ENCODE measurements around the gene EHMT2.
A peak's percentile ranks its signal among the peaks of the same experiment; 100 is the strongest.

EHMT2 gene

DNA sequence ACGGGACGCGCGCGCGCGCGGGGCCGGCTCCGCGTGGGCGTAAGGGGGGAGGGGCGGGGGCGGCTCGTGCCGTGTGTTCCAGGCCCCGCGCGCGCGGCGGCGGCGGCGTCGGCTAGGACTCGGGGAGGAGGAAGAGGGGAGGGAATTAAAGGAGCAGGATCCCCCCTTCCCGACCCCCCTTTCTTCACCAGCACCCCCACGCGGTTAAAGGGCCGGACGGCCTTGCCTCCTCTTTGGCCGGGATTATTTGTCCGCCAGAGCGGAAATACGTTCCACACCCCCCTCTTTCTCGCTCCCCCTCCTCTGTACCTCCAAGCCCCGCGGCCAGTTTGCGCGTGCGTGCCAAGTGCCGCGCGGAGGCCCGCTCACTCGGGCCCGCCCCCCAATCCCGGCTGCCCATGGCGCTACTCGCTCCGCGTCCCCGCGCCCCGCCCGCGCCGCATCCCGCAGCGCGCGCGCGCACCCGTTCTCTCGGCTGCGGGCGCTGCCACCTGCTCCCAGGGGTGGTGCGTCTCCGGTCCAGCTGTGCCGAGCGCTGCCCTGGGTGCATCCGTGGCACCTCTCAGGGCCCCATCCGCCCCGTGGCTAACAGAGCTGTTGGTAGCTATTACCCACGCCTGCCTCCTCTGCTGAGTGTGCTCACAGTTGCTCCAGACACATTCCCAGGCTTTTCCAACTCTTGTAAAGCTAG lies 4.6 kb upstream of the EHMT2 start, which contains the start of gene ZBTB12 (continued):
- TF ChIP-seq, protein P1, sequence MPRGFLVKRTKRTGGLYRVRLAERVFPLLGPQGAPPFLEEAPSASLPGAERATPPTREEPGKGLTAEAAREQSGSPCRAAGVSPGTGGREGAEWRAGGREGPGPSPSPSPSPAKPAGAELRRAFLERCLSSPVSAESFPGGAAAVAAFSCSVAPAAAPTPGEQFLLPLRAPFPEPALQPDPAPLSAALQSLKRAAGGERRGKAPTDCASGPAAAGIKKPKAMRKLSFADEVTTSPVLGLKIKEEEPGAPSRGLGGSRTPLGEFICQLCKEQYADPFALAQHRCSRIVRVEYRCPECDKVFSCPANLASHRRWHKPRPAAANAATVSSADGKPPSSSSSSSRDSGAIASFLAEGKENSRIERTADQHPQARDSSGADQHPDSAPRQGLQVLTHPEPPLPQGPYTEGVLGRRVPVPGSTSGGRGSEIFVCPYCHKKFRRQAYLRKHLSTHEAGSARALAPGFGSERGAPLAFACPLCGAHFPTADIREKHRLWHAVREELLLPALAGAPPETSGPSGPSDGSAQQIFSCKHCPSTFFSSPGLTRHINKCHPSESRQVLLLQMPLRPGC (tag by site-specific recombination; IDR thresholded peaks at IDR 0.05): no peak
- TF ChIP-seq ZNF501 (tag by site-specific recombination; IDR thresholded peaks at IDR 0.05): peak; percentile 62; the same call in 1 of the 2 replicates
- 0 out of 2 replicates have a peak, but pooled peaks have one; percentile 11 for TF ChIP-seq ZNF843 (tag by site-specific recombination; IDR thresholded peaks at IDR 0.05)
- TF ChIP-seq ZNF335 (tag by site-specific recombination; conservative IDR thresholded peaks at IDR 0.05): peak; percentile 72
- TF ChIP-seq ZNF26 (tag by site-specific recombination; IDR thresholded peaks at IDR 0.05): no peak
- TF ChIP-seq ZNF248 (tag by site-specific recombination; IDR thresholded peaks at IDR 0.05): no peak
- TF ChIP-seq ZNF558 (tag by site-specific recombination; IDR thresholded peaks at IDR 0.05): peak; percentile 27; the same call in 1 of the 2 replicates
- no peak for TF ChIP-seq ZNF138 (tag by site-specific recombination; IDR thresholded peaks at IDR 0.05; ENCODE audit: borderline replicate concordance)
- TF ChIP-seq, protein P2, sequence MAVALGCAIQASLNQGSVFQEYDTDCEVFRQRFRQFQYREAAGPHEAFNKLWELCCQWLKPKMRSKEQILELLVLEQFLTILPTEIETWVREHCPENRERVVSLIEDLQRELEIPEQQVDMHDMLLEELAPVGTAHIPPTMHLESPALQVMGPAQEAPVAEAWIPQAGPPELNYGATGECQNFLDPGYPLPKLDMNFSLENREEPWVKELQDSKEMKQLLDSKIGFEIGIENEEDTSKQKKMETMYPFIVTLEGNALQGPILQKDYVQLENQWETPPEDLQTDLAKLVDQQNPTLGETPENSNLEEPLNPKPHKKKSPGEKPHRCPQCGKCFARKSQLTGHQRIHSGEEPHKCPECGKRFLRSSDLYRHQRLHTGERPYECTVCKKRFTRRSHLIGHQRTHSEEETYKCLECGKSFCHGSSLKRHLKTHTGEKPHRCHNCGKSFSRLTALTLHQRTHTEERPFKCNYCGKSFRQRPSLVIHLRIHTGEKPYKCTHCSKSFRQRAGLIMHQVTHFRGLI (tag by site-specific recombination; IDR thresholded peaks at IDR 0.05): 0 out of 2 replicates have a peak, but pooled peaks have one; percentile 25
- TF ChIP-seq SALL2 (tag by site-specific recombination; IDR thresholded peaks at IDR 0.05; ENCODE audit: borderline replicate concordance): no peak
- peak; percentile 59 for TF ChIP-seq ZXDB (tag by site-specific recombination; IDR thresholded peaks at IDR 0.05)
- no peak for TF ChIP-seq PRDM1 (tag by site-specific recombination; IDR thresholded peaks at IDR 0.05)
- TF ChIP-seq GLI2 (tag by site-specific recombination; IDR thresholded peaks at IDR 0.05; ENCODE audit: borderline replicate concordance, low read depth): no peak
- TF ChIP-seq ZNF426 (tag by site-specific recombination; IDR thresholded peaks at IDR 0.05): no peak
- TF ChIP-seq GLIS1 (tag by site-specific recombination; IDR thresholded peaks at IDR 0.05): peak; percentile 79
- no peak for TF ChIP-seq ZNF658 (tag by site-specific recombination; IDR thresholded peaks at IDR 0.05)
- TF ChIP-seq ZNF239 (tag by site-specific recombination; IDR thresholded peaks at IDR 0.05): no peak
- TF ChIP-seq ZNF169 (tag by site-specific recombination; IDR thresholded peaks at IDR 0.05): no peak
- TF ChIP-seq ZNF302 (tag by site-specific recombination; IDR thresholded peaks at IDR 0.05; ENCODE audit: low read depth): no peak
- no peak for TF ChIP-seq ZNF473 (tag by site-specific recombination; IDR thresholded peaks at IDR 0.05)
- TF ChIP-seq ZFHX2 (tag by site-specific recombination; conservative IDR thresholded peaks at IDR 0.05): peak; percentile 56; the same call in 1 of the 2 replicates
- no peak for TF ChIP-seq SCRT2 (tag by site-specific recombination; IDR thresholded peaks at IDR 0.05)
- no peak for TF ChIP-seq ZBTB21 (tag by site-specific recombination; IDR thresholded peaks at IDR 0.05)
- no peak for TF ChIP-seq OSR2 (tag by site-specific recombination; IDR thresholded peaks at IDR 0.05)
- TF ChIP-seq ZSCAN16 (tag by site-specific recombination; IDR thresholded peaks at IDR 0.05): no peak
- TF ChIP-seq, protein P3, sequence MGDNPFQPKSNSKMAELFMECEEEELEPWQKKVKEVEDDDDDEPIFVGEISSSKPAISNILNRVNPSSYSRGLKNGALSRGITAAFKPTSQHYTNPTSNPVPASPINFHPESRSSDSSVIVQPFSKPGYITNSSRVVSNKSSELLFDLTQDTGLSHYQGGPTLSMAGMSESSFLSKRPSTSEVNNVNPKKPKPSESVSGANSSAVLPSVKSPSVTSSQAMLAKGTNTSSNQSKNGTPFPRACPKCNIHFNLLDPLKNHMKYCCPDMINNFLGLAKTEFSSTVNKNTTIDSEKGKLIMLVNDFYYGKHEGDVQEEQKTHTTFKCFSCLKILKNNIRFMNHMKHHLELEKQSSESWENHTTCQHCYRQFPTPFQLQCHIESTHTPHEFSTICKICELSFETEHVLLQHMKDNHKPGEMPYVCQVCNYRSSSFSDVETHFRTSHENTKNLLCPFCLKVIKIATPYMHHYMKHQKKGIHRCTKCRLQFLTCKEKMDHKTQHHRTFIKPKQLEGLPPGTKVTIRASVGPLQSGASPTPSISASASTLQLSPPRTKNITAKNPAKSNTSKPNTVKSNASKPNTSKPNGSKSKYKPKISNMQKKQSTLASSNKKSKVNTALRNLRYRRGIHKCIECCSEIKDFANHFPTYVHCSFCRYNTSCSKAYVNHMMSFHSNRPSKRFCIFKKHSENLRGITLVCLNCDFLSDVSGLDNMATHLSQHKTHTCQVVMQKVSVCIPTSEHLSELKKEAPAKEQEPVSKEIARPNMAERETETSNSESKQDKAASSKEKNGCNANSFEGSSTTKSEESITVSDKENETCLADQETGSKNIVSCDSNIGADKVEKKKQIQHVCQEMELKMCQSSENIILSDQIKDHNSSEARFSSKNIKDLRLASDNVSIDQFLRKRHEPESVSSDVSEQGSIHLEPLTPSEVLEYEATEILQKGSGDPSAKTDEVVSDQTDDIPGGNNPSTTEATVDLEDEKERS (tag by site-specific recombination; IDR thresholded peaks at IDR 0.05): no peak
- no peak for TF ChIP-seq ZNF701 (tag by site-specific recombination; IDR thresholded peaks at IDR 0.05)
- no peak for TF ChIP-seq SCRT1 (tag by site-specific recombination; IDR thresholded peaks at IDR 0.05; ENCODE audit: borderline replicate concordance)
- no peak for TF ChIP-seq ZSCAN23 (tag by site-specific recombination; IDR thresholded peaks at IDR 0.05)
- peak; percentile 47 for TF ChIP-seq WT1 (tag by site-specific recombination; IDR thresholded peaks at IDR 0.05)
- no peak for TF ChIP-seq ZNF654 (tag by site-specific recombination; IDR thresholded peaks at IDR 0.05; ENCODE audit: low read depth)
- TF ChIP-seq BCL11A (tag by site-specific recombination; IDR thresholded peaks at IDR 0.05; ENCODE audit: low read depth): no peak
- TF ChIP-seq ZNF223 (tag by site-specific recombination; IDR thresholded peaks at IDR 0.05): no peak
